DMS153 (cell line): ENCODE data around the gene PLD4.
"Not testable (repeated sequence)": the region's sequence is repeated elsewhere in the genome, so short reads cannot be mapped to it uniquely, and the experiment has no call there.

Source experiments
- DNase-seq: peaks from one replicate; lab custom pipeline; 2025; lab: John Stamatoyannopoulos, UW

The PLD4 gene, protein sequence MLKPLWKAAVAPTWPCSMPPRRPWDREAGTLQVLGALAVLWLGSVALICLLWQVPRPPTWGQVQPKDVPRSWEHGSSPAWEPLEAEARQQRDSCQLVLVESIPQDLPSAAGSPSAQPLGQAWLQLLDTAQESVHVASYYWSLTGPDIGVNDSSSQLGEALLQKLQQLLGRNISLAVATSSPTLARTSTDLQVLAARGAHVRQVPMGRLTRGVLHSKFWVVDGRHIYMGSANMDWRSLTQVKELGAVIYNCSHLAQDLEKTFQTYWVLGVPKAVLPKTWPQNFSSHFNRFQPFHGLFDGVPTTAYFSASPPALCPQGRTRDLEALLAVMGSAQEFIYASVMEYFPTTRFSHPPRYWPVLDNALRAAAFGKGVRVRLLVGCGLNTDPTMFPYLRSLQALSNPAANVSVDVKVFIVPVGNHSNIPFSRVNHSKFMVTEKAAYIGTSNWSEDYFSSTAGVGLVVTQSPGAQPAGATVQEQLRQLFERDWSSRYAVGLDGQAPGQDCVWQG

GRCh38 chr14:104924421-104925213, at the start of gene PLD4:
Gene PLD4 (plus strand): TSS chr14:104924879. CDS start chr14:104927141, 2,262 bp downstream.
- DNase-seq = no peak

DNA sequence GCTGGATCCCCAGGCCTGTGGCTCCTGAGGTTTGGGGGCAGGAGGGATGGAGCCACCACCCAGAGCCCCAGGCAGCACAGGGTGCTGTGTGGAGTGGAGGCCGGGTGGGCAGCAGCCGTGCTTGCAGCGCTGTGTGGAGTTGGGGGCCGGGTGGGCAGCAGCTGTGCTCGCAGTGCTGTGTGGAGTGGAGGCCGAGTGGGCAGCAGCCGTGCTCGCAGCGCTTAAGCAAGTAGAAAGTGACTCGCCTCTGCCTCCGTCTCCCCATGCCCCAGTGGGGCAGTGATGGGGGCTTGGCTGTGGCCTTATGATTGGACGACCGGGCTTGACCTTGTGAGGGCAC, 49.3 kb upstream of the PLD4 start:
- no peak for DNase-seq

GRCh38 chr14:104875811-104876210, 48.9 kb upstream of the PLD4 start:
- DNase-seq = no peak

DNA sequence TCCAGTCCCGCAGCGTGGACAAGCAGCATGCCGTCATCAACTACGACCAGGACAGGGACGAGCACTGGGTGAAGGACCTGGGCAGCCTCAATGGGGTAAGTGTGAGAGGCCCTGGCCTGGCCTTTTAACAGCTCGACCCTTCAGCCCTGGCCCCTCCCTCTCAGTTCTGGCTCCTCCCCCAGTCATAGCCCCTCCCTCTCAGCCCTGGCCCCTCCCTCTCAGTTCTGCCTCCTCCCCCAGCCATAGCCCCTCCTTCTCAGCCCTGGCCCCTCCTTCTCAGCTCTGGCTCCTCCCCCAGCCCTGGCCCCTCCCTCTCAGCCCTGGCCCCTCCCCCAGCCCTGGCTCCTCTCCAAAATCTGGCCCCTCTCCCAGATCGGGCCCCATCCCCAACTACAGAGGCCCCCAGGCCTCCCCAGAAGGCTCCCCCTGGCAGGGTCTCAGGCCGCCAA, 48.4 kb upstream of the PLD4 start:
- DNase-seq = no peak

DNA sequence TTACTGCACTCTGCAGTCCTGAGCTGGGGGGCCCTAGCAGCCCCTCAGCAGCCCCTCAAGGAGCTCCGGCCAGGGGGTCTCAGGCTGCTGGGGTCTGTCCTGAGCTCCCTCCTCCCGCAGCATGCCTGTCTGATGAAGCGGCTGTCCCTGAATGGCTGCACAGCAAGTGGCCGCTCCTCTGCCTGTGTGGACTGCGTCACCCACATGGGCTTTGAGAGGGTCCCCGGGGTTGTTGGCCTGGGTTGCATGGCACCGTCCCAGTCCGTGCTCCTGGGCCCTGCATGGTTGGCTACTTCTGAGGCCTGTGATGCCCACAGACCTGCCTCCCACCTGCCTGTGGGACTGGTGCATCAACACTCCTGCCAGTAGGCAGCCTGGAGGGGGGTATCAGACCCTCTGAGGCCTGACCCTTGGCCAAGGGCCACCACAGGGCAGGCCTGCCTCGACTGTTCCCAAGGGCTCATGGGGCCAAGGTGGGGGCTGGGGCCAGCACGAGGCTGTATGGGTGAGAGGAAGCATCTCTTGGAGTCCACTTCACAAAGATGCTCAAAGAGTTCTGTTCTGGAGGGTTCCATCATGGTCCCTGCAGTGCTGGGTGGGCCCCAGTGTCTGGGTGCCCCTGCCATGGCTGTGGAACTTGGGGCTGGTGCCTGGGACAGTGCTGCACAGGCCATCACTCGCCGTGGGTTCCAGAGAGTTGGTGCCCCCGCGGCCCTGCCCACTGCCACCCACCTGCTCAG, 47.4 kb upstream of the PLD4 start:
- no peak for DNase-seq

GRCh38 chr14:104877806-104878550, 46.7 kb upstream of the PLD4 start:
- no peak for DNase-seq

- no peak for DNase-seq
Observed at GRCh38 chr14:104878582-104878981, 46.1 kb upstream of the PLD4 start.

DNA sequence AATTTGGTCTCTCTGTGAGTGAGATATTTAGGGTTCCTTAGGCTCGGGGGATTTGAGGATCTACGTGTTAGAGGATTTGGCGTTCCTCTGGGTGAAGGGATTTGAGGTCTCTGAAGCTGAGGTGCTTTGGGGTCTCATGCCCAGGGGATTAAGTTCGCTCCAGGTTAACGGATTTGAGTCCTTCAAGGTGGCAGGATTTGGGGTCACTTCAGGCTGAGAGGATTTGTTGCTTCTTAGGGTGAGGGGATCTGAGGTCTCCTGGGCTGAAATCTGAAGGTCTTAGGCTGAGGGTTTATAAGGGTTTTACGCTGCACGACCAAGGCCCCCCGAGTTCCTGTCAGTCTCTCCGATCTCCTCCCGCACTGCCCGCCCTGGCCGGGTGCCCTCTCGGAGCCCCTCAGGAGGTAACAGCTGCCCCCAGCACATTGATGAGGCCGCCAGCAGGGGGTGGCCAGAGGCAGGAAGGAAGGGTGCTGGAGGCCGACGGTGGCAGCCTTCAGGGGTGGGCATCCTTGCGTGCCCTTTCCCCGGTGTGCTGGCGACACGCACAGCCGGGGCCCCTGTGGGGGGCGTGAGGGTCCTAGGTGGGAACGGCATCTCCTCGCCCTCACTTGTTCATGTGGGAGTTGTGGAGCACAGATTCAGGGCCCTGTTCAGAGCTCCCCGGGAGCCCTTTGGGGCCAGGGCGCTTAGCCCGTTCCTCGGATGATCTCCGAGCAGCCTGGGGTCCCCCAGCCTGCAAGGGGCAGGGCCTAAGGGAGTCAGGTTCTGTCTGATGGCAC, 45.3 kb upstream of the PLD4 start:
- no peak for DNase-seq

DNA sequence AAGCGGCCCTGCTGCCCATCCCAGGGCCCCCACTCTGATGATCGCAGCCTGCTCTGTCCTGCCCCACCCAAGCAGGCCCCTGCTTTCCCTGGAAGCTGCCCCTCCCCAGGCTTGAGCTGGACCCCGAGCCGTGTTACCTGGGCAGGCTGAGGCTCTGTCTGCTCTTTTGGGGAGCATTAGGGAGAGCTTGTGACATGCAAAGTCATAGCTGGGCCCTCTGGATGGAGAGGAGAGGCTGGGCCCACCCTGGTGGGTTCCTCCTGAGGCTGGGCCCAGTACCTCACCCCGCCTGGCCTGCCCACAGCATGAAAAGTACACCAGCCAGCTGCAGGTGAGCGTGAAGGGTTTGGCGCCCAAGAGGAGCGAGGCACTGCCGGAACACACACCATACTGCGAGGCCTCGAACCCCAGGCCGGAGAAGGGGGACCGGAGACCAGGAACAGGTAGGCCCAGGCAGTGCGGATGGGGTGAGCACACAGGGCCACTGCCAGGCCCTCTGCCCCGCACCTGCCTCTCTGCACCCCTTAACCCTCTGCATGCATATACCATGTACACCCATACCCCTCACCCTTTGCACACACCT, 44.6 kb upstream of the PLD4 start:
- DNase-seq = no peak

DNA sequence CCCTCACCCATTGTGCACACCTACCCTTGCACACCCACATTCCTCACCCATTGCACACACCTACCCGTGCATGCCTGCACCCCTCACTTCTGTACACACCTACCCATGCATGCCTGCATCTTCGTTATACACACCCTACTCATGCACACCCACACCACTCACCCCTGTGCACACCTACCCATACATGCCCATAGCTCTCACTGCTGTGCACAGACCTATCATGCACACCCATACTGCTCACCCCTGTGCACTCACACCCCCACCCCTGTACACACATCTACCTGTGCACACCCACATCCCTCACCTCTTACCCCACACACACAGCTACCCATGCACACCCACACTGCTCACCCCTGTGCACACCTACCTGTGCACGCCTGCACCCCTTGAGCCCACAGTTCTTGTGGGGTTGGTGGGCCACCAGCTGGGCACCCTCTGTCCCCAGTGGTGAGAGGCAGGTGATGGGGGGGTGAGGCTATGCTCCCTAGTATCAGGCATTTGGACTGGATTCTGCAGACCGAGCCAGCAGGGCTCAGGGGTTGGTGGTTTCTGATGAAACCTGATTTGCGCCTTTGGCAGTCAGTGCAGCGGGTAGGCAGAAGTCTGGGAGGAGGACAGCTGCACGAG, 44.0 kb upstream of the PLD4 start:
- no peak for DNase-seq

- peak; percentile 7 for DNase-seq
Observed at GRCh38 chr14:104881369-104881979, 43.2 kb upstream of the PLD4 start.

- DNase-seq = no peak
Observed at GRCh38 chr14:104882325-104882973, 42.2 kb upstream of the PLD4 start.

GRCh38 chr14:104882991-104883660, 41.6 kb upstream of the PLD4 start:
- DNase-seq = no peak

GRCh38 chr14:104883681-104884361, 40.9 kb upstream of the PLD4 start:
- no peak for DNase-seq

GRCh38 chr14:104884381-104884780, 40.3 kb upstream of the PLD4 start:
- DNase-seq = not testable (repeated sequence)

- no peak for DNase-seq
Observed at GRCh38 chr14:104885031-104885972, 39.4 kb upstream of the PLD4 start.
